Glutamatergic neuron (in vitro differentiated cells): ENCODE data around the gene PPP1R12A. TPM values are rescaled to one million over a fixed set of nuclear protein-coding genes. Genes with fewer than 3 reads are reported as not detected.

Source experiments
- DNase-seq: peaks from one replicate; pipeline ENCODE4 v3.0.0; 2022
- H3K27ac Mint-ChIP-seq: one replicate; pipeline ENCODE4 v1.8.0; 2020; ENCODE audit warnings: mild to moderate bottlenecking, mixed read lengths, inconsistent platforms; ENCODE audit not compliant: unreplicated experiment
- H3K27me3 Mint-ChIP-seq: one replicate; pipeline ENCODE4 v1.8.0; 2020; ENCODE audit warnings: mild to moderate bottlenecking, moderate library complexity, mixed read lengths, inconsistent platforms; ENCODE audit not compliant: unreplicated experiment
- H3K36me3 Mint-ChIP-seq: one replicate; pipeline ENCODE4 v1.8.0; 2020; ENCODE audit warnings: mild to moderate bottlenecking, mixed read lengths, inconsistent platforms; ENCODE audit not compliant: unreplicated experiment
- H3K4me1 Mint-ChIP-seq: one replicate; pipeline ENCODE4 v1.8.0; 2020; ENCODE audit warnings: mild to moderate bottlenecking, low read depth, mixed read lengths, inconsistent platforms; ENCODE audit not compliant: unreplicated experiment
- H3K4me3 Mint-ChIP-seq: one replicate; pipeline ENCODE4 v1.8.0; 2020; ENCODE audit warnings: mild to moderate bottlenecking, mixed read lengths, inconsistent platforms; ENCODE audit not compliant: unreplicated experiment
- H3K9me3 Mint-ChIP-seq: one replicate; pipeline ENCODE4 v1.8.0; 2020; ENCODE audit warnings: mild to moderate bottlenecking, moderate library complexity, mixed read lengths, inconsistent platforms; ENCODE audit not compliant: unreplicated experiment
- total RNA-seq: library from RNA; stranded (reverse); fragmentation: NEBNext Ultra II Directional; extraction: Animal tissue kit (Norgen Biotek cat#: 25700); gene quantifications from one replicate; pipeline ENCODE4 v1.2.1, GENCODE V29; 2021; ENCODE audit not compliant: unreplicated experiment
- TF ChIP-seq, protein P1 (sequence below): fragments of 200-600 bp; sonication (generic); IDR thresholded peaks from one replicate; pipeline ENCODE4 v1.5.0; 2021; ENCODE audit not compliant: partially characterized antibody, unreplicated experiment

The PPP1R12A gene
- total RNA-seq, 1 donor from 2014 or later, result 56.8 TPM

DNA sequence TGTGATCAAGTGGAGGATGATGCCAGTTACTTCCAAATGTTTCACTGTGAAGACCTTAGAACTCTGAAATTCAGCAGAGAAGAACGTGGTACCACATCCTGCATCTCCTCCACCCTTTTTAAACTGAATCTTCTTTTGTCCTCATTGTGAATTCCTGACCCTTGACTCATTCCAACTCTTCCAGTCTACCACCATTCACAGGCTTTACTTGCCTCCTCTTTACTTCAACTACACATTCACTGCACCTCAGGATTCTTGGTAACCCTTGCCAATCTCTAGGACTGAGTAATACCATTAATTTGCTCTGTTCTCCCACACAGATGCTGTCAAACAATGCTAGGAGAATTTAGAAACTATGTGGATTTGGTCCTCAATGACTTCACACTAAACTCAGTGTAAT is 37.3 kb downstream of the PPP1R12A start:
- Mint-ChIP-seq H3K9me3 (peaks cover 3% of the 10 kb centered on the region), H3K36me3 (no peaks in the 10 kb centered on the region), H3K4me1 (peaks cover 1% of the 10 kb centered on the region), H3K27ac (no peak overlapping the region), H3K4me3 (no peak overlapping the region), H3K27me3 (peaks cover 2% of the 10 kb centered on the region)
- TF ChIP-seq, protein P1, sequence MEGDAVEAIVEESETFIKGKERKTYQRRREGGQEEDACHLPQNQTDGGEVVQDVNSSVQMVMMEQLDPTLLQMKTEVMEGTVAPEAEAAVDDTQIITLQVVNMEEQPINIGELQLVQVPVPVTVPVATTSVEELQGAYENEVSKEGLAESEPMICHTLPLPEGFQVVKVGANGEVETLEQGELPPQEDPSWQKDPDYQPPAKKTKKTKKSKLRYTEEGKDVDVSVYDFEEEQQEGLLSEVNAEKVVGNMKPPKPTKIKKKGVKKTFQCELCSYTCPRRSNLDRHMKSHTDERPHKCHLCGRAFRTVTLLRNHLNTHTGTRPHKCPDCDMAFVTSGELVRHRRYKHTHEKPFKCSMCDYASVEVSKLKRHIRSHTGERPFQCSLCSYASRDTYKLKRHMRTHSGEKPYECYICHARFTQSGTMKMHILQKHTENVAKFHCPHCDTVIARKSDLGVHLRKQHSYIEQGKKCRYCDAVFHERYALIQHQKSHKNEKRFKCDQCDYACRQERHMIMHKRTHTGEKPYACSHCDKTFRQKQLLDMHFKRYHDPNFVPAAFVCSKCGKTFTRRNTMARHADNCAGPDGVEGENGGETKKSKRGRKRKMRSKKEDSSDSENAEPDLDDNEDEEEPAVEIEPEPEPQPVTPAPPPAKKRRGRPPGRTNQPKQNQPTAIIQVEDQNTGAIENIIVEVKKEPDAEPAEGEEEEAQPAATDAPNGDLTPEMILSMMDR, result no peak
- no peak for DNase-seq

DNA sequence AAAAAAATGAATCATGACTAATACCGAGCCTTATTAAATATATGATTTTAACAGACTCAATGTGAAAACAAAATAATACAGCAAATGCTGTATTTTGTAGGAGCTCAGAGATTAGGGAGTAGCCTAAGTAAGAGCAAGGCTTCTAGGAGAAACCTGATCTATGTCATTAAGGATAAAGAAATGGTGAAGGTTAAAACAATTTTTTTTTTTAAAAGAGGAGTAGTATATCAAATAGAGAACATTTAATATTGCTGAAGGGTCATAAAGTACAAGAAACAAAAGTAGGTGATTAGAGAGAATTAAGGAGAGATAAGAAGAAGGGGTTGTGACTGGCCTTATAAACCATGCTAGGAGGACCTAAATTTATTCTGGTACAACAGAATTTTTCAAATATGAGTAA is 39.1 kb downstream of the PPP1R12A start:
- Mint-ChIP-seq H3K9me3 (peaks cover 3% of the 10 kb centered on the region), H3K4me3 (no peak overlapping the region), H3K27me3 (peaks cover 2% of the 10 kb centered on the region), H3K27ac (no peak overlapping the region), H3K4me1 (peaks cover 1% of the 10 kb centered on the region), H3K36me3 (no peaks in the 10 kb centered on the region)
- DNase-seq, result no peak
- TF ChIP-seq, protein P1, result no peak

DNA sequence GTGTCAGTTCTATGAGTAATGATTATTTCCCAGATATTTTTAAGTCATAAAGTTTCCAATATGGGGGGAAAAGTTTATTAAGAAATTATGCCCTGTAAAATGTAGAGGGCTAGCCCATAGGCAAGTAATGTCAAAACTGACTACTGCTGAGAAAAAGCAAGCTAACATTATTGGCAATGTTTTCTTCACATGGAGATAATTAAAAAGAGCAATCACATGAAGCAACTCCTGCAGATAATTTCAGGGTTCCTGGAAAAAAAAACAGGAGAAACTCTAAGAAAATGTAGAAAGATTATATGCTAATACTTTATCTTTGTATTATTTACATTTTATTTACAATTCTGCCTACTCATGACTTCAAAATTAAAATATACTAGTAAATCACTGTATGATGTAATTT is 39.8 kb downstream of the PPP1R12A start:
- H3K27me3 Mint-ChIP-seq, result peaks cover 2% of the 10 kb centered on the region
- no peak for DNase-seq
- no peaks in the 10 kb centered on the region for H3K36me3 Mint-ChIP-seq
- TF ChIP-seq, protein P1, result no peak
- H3K27ac Mint-ChIP-seq, result no peak overlapping the region
- no peak overlapping the region for H3K4me3 Mint-ChIP-seq
- H3K9me3 Mint-ChIP-seq, result peaks cover 3% of the 10 kb centered on the region
- H3K4me1 Mint-ChIP-seq, result peaks cover 1% of the 10 kb centered on the region

DNA sequence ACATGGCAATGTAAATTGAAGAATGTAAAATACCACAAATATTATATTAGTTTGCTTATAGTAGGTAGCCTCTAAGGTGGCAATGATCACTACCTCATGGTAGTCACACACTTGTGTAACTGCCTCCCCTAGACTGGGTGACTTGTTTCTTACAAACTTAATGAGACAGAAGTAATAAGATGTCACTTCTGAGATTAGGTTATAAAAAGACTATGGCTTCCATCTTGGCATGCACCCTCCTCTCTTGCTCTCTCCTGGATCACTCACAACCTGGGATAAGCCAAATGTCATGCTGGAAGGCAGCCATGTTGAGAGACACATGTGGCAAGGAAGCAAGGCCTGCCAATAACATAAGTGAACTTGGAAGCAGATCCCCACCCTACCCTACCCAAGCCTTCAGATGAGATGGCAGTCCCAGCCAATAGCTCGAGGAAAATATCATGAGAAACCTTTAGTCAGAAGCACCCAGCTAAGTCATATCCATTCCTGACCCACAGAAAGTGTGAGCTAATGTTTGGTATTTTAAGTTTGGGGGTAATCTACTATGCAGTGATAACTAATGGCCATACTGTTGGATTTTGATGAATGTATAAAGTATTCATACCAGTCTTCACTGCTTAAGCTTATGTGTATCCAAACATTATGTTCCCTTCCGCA is 43.3 kb downstream of the PPP1R12A start:
- TF ChIP-seq, protein P1, result no peak
- no peak overlapping the region for H3K27ac Mint-ChIP-seq
- no peaks in the 10 kb centered on the region for H3K9me3 Mint-ChIP-seq
- DNase-seq, result no peak
- H3K27me3 Mint-ChIP-seq, result no peaks in the 10 kb centered on the region
- no peaks in the 10 kb centered on the region for H3K36me3 Mint-ChIP-seq
- H3K4me1 Mint-ChIP-seq, result peaks cover 3% of the 10 kb centered on the region
- H3K4me3 Mint-ChIP-seq, result no peak overlapping the region

DNA sequence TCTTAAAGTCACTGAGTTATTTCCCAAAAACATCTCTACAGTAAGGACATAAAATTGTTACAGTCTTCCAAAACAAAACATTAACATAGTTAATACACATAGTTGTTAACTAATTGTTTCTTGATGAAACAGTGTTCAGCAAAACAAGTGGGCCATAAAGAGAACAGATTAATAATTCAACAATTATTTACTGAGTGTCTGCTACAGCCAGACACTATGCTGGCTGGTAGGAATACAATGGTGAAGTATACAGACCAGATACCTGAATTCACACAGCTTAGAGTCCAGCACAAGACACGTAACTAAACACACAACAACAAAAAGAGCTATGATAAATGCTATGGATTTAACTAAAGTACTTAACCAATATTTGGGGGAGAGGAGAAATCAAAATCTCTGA is 47.0 kb downstream of the PPP1R12A start:
- no peak overlapping the region for H3K27ac Mint-ChIP-seq
- TF ChIP-seq, protein P1, result no peak
- no peaks in the 10 kb centered on the region for H3K9me3 Mint-ChIP-seq
- H3K4me3 Mint-ChIP-seq, result no peak overlapping the region
- no peak for DNase-seq
- H3K36me3 Mint-ChIP-seq, result no peaks in the 10 kb centered on the region
- peaks cover 2% of the 10 kb centered on the region for H3K4me1 Mint-ChIP-seq
- no peaks in the 10 kb centered on the region for H3K27me3 Mint-ChIP-seq
